WTC11 (cell line): ENCODE results near the gene ZNF417. TPM values are rescaled to one million over a fixed set of nuclear protein-coding genes. Genes with fewer than 3 reads are reported as not detected.

Experiments
- ATAC-seq: fragments of 200-7000 bp; cut with Tn5 transposase; 2 replicates; pipeline ENCODE4 v1.10.0; 2021; ENCODE audit warnings: mild to moderate bottlenecking, moderate library complexity
- CTCF ChIA-PET: fragments of 300-600 bp; sonication (Branson Sonifier 250); formaldehyde crosslinking; loops from one replicate; lab custom pipeline; 2021; ENCODE audit warnings: antibody characterized with exemption; lab: Charles Lee
- POLR2A ChIA-PET: fragments of 350-600 bp; sonication (Branson Sonifier 250); formaldehyde crosslinking; loops from one replicate; lab custom pipeline; 2021; ENCODE audit warnings: antibody characterized with exemption; lab: Charles Lee
- DNase-seq: peaks from one replicate; pipeline ENCODE4 v3.0.0; 2021; ENCODE audit warnings: low spot score
- H3K27ac Mint-ChIP-seq: 2 replicates; pipeline ENCODE4 v1.8.0; 2021; ENCODE audit warnings: mixed read lengths
- H3K27me3 Mint-ChIP-seq: 2 replicates; pipeline ENCODE4 v1.8.0; 2021; ENCODE audit warnings: low read depth, mild to moderate bottlenecking, moderate library complexity, mixed read lengths
- H3K36me3 Mint-ChIP-seq: 2 replicates; pipeline ENCODE4 v1.8.0; 2021; ENCODE audit warnings: mixed read lengths
- H3K4me1 Mint-ChIP-seq: 2 replicates; pipeline ENCODE4 v1.8.0; 2022; ENCODE audit warnings: mixed read lengths
- H3K4me3 Mint-ChIP-seq: 2 replicates; pipeline ENCODE4 v1.8.0; 2021; ENCODE audit warnings: mild to moderate bottlenecking, moderate library complexity, mixed read lengths
- H3K9me3 Mint-ChIP-seq: 2 replicates; pipeline ENCODE4 v1.8.0; 2021; ENCODE audit warnings: mixed read lengths
- CBFB ChIP-seq: sonication (generic); formaldehyde crosslinking; IDR thresholded peaks from 2 replicates; pipeline ENCODE4 v1.8.1; 2022; ENCODE audit warnings: mild to moderate bottlenecking, low read depth, missing genetic modification reagents
- FOXK1 ChIP-seq: sonication (generic); formaldehyde crosslinking; IDR thresholded peaks from 2 replicates; pipeline ENCODE4 v1.8.0; 2022; ENCODE audit warnings: mild to moderate bottlenecking, moderate library complexity, missing genetic modification reagents
- KAT7 ChIP-seq: sonication (generic); formaldehyde crosslinking; IDR thresholded peaks from 2 replicates; pipeline ENCODE4 v1.8.1; 2023; ENCODE audit warnings: missing genetic modification reagents, mild to moderate bottlenecking, borderline replicate concordance
- NR3C1 ChIP-seq: sonication (generic); formaldehyde crosslinking; conservative IDR thresholded peaks from 2 replicates; pipeline ENCODE4 v1.8.1; 2023; ENCODE audit warnings: low read depth, mild to moderate bottlenecking, missing genetic modification reagents
- SP1 ChIP-seq: sonication (generic); formaldehyde crosslinking; conservative IDR thresholded peaks from 2 replicates; pipeline ENCODE4 v1.8.1; 2022; ENCODE audit warnings: missing genetic modification reagents
- total RNA-seq: library from RNA; stranded (reverse); gene quantifications from 3 replicates; pipeline ENCODE4 v1.2.3, GENCODE V29; 2021
- TF ChIP-seq, protein P1 (sequence below): fragments of 200-600 bp; IDR thresholded peaks from 2 replicates; pipeline ENCODE4 v1.8.0; 2022; ENCODE audit warnings: antibody characterized with exemption
- TF ChIP-seq, protein P2 (sequence below): sonication (generic); formaldehyde crosslinking; IDR thresholded peaks from 2 replicates; pipeline ENCODE4 v1.8.1; 2023; ENCODE audit warnings: mild to moderate bottlenecking, missing genetic modification reagents
- TF ChIP-seq, protein P3 (sequence below): sonication (generic); formaldehyde crosslinking; IDR thresholded peaks from 2 replicates; pipeline ENCODE4 v1.8.1; 2023; ENCODE audit warnings: mild to moderate bottlenecking, moderate library complexity, missing genetic modification reagents
- TF ChIP-seq, protein P4 (sequence below): sonication (generic); formaldehyde crosslinking; IDR thresholded peaks from 2 replicates; pipeline ENCODE4 v1.8.0; 2023; ENCODE audit warnings: missing genetic modification reagents, mild to moderate bottlenecking, borderline replicate concordance
- TF ChIP-seq, protein P5 (sequence below): sonication (generic); formaldehyde crosslinking; IDR thresholded peaks from 2 replicates; pipeline ENCODE4 v1.8.1; 2022; ENCODE audit warnings: mild to moderate bottlenecking, moderate library complexity, missing genetic modification reagents
- TF ChIP-seq, protein P6 (sequence below): fragments of 250-450 bp; sonication (Bioruptor Pico); conservative IDR thresholded peaks from 2 replicates; pipeline ENCODE4 v1.9.0; 2021; ENCODE audit warnings: mild to moderate bottlenecking

ZNF417 gene
- total RNA-seq, 1 experiment from 2014 or later, result 22.6 TPM

DNA sequence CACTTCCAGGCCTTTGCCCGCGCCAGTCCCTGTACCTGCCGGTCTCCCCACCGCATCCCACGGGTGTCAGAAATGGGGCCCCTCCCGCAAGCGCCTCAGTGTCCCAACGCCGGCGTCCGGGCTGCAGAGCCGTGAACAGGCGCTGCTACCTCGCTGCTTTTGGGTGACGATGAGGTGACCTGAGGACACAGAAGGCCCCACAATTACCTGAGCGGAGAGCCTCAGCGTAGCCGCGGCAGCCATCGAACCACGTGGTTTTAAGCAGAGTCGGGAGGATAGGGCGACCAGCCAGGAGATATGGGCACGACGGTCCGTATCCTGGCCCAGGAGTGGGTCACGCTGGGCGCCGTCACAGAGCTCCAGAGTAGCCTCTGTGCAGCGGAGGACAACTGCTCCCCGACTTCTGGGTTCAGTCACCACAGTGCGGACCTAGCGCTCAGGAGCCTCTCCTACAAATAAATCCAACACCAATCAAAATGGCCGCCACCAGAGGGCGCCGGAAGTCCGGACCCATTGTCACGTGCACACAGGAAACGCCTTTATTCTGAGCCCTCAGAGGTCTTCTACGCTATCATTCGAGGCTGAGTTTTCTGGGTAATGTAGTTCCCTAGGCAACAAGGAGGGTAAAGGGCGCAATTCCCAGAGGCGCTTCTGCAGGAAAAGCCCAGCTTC, 27.7 kb downstream of the ZNF417 start, which contains the start of gene ZNF814 (continued):
- TF ChIP-seq, protein P1, sequence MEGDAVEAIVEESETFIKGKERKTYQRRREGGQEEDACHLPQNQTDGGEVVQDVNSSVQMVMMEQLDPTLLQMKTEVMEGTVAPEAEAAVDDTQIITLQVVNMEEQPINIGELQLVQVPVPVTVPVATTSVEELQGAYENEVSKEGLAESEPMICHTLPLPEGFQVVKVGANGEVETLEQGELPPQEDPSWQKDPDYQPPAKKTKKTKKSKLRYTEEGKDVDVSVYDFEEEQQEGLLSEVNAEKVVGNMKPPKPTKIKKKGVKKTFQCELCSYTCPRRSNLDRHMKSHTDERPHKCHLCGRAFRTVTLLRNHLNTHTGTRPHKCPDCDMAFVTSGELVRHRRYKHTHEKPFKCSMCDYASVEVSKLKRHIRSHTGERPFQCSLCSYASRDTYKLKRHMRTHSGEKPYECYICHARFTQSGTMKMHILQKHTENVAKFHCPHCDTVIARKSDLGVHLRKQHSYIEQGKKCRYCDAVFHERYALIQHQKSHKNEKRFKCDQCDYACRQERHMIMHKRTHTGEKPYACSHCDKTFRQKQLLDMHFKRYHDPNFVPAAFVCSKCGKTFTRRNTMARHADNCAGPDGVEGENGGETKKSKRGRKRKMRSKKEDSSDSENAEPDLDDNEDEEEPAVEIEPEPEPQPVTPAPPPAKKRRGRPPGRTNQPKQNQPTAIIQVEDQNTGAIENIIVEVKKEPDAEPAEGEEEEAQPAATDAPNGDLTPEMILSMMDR, result peak; percentile 46; the same call in 1 of the 2 replicates
- no peak for TF ChIP-seq CBFB
- TF ChIP-seq, protein P2, sequence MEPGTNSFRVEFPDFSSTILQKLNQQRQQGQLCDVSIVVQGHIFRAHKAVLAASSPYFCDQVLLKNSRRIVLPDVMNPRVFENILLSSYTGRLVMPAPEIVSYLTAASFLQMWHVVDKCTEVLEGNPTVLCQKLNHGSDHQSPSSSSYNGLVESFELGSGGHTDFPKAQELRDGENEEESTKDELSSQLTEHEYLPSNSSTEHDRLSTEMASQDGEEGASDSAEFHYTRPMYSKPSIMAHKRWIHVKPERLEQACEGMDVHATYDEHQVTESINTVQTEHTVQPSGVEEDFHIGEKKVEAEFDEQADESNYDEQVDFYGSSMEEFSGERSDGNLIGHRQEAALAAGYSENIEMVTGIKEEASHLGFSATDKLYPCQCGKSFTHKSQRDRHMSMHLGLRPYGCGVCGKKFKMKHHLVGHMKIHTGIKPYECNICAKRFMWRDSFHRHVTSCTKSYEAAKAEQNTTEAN (CRISPR knock-in tag), result 0 out of 2 replicates have a peak, but pooled peaks have one; percentile 75
- peak; percentile 47; the same call in 1 of the 2 replicates for TF ChIP-seq SP1
- TF ChIP-seq, protein P3, sequence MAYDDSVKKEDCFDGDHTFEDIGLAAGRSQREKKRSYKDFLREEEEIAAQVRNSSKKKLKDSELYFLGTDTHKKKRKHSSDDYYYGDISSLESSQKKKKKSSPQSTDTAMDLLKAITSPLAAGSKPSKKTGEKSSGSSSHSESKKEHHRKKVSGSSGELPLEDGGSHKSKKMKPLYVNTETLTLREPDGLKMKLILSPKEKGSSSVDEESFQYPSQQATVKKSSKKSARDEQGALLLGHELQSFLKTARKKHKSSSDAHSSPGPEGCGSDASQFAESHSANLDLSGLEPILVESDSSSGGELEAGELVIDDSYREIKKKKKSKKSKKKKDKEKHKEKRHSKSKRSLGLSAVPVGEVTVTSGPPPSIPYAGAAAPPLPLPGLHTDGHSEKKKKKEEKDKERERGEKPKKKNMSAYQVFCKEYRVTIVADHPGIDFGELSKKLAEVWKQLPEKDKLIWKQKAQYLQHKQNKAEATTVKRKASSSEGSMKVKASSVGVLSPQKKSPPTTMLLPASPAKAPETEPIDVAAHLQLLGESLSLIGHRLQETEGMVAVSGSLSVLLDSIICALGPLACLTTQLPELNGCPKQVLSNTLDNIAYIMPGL, result peak; percentile 15; the same call in 1 of the 2 replicates
- TF ChIP-seq, protein P4, sequence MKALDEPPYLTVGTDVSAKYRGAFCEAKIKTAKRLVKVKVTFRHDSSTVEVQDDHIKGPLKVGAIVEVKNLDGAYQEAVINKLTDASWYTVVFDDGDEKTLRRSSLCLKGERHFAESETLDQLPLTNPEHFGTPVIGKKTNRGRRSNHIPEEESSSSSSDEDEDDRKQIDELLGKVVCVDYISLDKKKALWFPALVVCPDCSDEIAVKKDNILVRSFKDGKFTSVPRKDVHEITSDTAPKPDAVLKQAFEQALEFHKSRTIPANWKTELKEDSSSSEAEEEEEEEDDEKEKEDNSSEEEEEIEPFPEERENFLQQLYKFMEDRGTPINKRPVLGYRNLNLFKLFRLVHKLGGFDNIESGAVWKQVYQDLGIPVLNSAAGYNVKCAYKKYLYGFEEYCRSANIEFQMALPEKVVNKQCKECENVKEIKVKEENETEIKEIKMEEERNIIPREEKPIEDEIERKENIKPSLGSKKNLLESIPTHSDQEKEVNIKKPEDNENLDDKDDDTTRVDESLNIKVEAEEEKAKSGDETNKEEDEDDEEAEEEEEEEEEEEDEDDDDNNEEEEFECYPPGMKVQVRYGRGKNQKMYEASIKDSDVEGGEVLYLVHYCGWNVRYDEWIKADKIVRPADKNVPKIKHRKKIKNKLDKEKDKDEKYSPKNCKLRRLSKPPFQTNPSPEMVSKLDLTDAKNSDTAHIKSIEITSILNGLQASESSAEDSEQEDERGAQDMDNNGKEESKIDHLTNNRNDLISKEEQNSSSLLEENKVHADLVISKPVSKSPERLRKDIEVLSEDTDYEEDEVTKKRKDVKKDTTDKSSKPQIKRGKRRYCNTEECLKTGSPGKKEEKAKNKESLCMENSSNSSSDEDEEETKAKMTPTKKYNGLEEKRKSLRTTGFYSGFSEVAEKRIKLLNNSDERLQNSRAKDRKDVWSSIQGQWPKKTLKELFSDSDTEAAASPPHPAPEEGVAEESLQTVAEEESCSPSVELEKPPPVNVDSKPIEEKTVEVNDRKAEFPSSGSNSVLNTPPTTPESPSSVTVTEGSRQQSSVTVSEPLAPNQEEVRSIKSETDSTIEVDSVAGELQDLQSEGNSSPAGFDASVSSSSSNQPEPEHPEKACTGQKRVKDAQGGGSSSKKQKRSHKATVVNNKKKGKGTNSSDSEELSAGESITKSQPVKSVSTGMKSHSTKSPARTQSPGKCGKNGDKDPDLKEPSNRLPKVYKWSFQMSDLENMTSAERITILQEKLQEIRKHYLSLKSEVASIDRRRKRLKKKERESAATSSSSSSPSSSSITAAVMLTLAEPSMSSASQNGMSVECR (CRISPR knock-in tag), result peak; percentile 65; the same call in 1 of the 2 replicates
- peak; percentile 57; the same call in 1 of the 2 replicates for TF ChIP-seq KAT7 (CRISPR knock-in tag)
- 0 out of 2 replicates have a peak, but pooled peaks have one; percentile 8 for TF ChIP-seq NR3C1 (CRISPR knock-in tag)
- TF ChIP-seq, all 79 proteins: peak for 14

DNA sequence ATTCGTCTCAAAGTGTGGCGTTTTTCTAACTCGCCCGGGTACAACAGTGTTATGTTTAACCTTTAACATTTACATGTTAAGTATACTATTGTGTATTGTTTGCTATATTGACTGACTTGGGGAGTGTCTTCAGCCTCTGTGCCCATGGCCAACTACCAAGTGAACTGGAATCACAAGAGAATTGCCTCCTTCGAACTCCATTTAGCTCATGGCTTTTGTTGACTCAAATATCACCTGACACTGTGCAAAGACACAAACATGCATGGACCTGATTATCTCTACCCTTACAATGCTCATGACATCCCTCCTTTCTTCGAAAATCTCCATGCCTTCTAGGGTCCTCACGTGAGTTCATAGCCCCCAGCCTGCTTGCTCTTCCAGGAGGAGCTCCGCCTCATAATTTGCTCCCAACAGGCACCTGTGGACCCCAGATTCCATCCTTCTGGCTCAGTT, 28.3 kb downstream of the ZNF417 start:
- peak; percentile 2; the same call in 1 of the 2 replicates for ATAC-seq
- Mint-ChIP-seq H3K36me3 (peaks cover 44% of the 10 kb centered on the region), H3K9me3 (no peaks in the 10 kb centered on the region), H3K4me3 (peak overlapping the region; percentile 99), H3K27me3 (no peaks in the 10 kb centered on the region), H3K27ac (peak overlapping the region; percentile 99), H3K4me1 (peaks cover 49% of the 10 kb centered on the region)
- no peak for DNase-seq
- TF ChIP-seq FOXK1 (CRISPR knock-in tag), result 0 out of 2 replicates have a peak, but pooled peaks have one; percentile 1
- no peak for TF ChIP-seq KAT7 (CRISPR knock-in tag)
- TF ChIP-seq, protein P5, sequence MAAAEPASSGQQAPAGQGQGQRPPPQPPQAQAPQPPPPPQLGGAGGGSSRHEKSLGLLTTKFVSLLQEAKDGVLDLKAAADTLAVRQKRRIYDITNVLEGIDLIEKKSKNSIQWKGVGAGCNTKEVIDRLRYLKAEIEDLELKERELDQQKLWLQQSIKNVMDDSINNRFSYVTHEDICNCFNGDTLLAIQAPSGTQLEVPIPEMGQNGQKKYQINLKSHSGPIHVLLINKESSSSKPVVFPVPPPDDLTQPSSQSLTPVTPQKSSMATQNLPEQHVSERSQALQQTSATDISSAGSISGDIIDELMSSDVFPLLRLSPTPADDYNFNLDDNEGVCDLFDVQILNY (CRISPR knock-in tag), result no peak
- TF ChIP-seq, protein P6, sequence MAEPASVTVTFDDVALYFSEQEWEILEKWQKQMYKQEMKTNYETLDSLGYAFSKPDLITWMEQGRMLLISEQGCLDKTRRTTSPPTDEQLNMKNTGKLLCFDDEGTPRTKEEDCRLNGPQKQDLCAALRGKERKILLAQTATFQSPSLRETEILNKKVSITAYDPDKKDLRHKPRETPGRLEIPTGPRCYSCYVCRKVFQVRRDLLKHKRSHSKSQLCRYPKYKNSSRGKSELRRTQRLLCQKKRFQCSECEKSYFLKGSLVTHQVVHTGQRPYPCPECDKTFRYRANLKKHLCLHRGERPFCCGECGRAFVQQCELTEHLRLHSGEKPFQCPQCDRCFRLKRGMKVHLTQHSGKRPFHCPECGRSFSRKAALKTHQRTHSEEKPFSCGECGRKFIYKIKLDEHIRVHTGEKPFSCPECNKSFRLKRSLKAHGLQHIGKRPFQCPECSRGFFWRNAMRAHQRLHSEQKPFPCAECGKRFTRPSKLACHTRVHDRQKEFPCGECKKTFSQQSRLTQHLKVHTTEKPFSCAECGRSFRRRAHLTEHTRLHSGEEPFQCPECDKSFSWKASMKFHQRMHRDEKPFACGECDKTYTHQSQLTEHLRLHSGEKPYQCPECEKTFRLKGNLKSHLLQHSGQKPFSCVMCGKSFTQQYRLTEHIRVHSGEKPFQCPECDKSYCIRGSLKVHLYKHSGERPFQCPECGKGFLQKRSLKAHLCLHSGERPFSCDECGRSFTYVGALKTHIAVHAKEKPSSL, result no peak
- ChIA-PET CTCF (interaction anchor here (0.7 to 1.7 kb wide), 8 partner anchors 8 to 160 kb away, joined by 3 to 7 read pairs (median 4); partner anchors contain the start of gene ZNF417), POLR2A (interaction anchor here (1.0 to 1.3 kb wide), 4 partner anchors 10 to 171 kb away, joined by 3 read pairs; partner anchors contain the start of genes ZNF135 and ZNF417)
